ENCODE measurements around the gene WDR59.
"Not testable (repeated sequence)": the region's sequence is repeated elsewhere in the genome, so short reads cannot be mapped to it uniquely, and the experiment has no call there.

WDR59 gene

DNA sequence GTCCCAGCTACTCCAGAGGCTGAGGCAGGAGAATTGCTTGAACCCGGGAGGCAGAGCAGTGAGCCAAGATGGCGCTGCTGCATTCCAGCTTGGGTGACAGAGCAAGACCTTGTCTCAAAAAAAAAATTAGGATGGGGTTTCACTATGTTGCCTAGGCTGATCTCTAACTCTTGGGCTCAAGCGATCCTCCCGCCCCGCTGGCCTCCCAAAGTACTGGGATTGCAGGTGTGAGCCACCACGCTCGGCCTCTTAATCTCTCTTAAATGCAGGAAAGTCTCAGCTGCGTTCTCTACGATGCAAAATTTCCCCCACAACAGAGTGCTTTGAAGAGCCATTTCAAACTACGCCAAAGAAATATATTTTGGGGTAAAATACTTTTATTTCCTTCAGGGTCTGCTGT lies 5.9 kb upstream of the WDR59 start:
- Histone ChIP-seq H4K20me1 (ENCODE audit: insufficient read depth) (no peaks in the 10 kb centered on the region), H3K9ac (no peak overlapping the region), H3K79me2 (ENCODE audit: insufficient read depth, low read depth) (no peaks in the 10 kb centered on the region), H3K4me1 (ENCODE audit: low read depth, poor library complexity, severe bottlenecking) (no peaks in the 10 kb centered on the region), H3K36me3 (ENCODE audit: insufficient read depth) (no peaks in the 10 kb centered on the region), H2AFZ (ENCODE audit: low read depth) (no peak overlapping the region), H3K27me3 (ENCODE audit: insufficient read depth, low read depth) (no peaks in the 10 kb centered on the region), H3K4me3 (IDR thresholded peaks at IDR 0.05; ENCODE audit: insufficient read depth, low read depth, low read length) (no peak overlapping the region), H3K27ac (no peak overlapping the region), H3K4me2 (no peak overlapping the region)
- TF ChIP-seq, protein P1, sequence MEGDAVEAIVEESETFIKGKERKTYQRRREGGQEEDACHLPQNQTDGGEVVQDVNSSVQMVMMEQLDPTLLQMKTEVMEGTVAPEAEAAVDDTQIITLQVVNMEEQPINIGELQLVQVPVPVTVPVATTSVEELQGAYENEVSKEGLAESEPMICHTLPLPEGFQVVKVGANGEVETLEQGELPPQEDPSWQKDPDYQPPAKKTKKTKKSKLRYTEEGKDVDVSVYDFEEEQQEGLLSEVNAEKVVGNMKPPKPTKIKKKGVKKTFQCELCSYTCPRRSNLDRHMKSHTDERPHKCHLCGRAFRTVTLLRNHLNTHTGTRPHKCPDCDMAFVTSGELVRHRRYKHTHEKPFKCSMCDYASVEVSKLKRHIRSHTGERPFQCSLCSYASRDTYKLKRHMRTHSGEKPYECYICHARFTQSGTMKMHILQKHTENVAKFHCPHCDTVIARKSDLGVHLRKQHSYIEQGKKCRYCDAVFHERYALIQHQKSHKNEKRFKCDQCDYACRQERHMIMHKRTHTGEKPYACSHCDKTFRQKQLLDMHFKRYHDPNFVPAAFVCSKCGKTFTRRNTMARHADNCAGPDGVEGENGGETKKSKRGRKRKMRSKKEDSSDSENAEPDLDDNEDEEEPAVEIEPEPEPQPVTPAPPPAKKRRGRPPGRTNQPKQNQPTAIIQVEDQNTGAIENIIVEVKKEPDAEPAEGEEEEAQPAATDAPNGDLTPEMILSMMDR (conservative IDR thresholded peaks at IDR 0.05; ENCODE audit: low read depth, low read length) = no peak

DNA sequence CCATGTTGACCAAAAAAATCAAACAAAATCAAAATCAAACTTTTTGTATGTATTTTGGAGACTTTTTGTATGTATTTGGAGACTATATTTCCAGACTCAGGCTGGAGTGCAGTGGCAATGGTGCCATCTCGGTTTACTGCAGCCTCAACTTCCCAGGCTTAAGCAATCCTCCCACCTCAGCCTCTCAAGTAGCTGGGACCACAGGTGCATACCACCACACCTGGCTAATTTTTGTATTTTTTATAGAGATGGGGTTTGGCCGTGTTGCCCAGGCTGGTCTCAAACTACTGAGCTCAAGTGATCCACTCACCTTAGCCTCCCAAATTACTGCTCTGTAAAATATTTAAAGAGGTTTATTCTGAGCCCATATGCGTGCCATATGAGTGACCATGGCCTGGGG lies 4.9 kb upstream of the WDR59 start:
- H3K4me1 ChIP-seq (ENCODE audit: low read depth, poor library complexity, severe bottlenecking); H3K79me2 ChIP-seq (ENCODE audit: insufficient read depth, low read depth); H3K4me2 ChIP-seq; H3K4me3 ChIP-seq (IDR thresholded peaks at IDR 0.05; ENCODE audit: insufficient read depth, low read depth, low read length); H3K27ac ChIP-seq; H3K36me3 ChIP-seq (ENCODE audit: insufficient read depth); H3K27me3 ChIP-seq (ENCODE audit: insufficient read depth, low read depth); H4K20me1 ChIP-seq (ENCODE audit: insufficient read depth); H2AFZ ChIP-seq (ENCODE audit: low read depth); H3K9ac ChIP-seq: not testable (repeated sequence)

GRCh38 chr16:74987027-74987681 lies 2.2 kb upstream of the WDR59 start:
- TF ChIP-seq, protein P1 (conservative IDR thresholded peaks at IDR 0.05; ENCODE audit: low read depth, low read length) = no peak
- Histone ChIP-seq H3K4me1 (ENCODE audit: low read depth, poor library complexity, severe bottlenecking) (peaks cover 1% of the 10 kb centered on the region), H3K36me3 (ENCODE audit: insufficient read depth) (no peaks in the 10 kb centered on the region), H3K27me3 (ENCODE audit: insufficient read depth, low read depth) (no peaks in the 10 kb centered on the region), H3K27ac (no peak overlapping the region), H2AFZ (ENCODE audit: low read depth) (no peak overlapping the region), H3K79me2 (ENCODE audit: insufficient read depth, low read depth) (peaks cover 9% of the 10 kb centered on the region; the same call in 1 of the 2 replicates), H3K9ac (no peak overlapping the region), H3K4me3 (IDR thresholded peaks at IDR 0.05; ENCODE audit: insufficient read depth, low read depth, low read length) (no peak overlapping the region), H4K20me1 (ENCODE audit: insufficient read depth) (no peaks in the 10 kb centered on the region), H3K4me2 (no peak overlapping the region)

DNA sequence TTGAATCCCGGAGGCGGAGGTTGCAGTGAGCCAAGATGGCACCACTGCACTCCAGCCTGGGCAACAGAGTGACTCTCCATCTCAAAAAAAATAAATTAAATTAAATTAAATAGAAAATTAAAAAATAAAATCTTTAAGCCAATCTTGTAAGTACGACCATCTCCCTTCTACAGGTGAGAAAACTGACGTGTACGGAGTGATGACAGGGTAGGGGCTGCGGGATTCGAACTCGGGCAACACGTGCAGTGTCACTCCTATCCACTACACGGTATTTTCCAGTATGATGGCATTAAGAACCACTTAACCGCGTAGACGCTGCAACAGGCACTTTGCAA lies 762 bp downstream of the WDR59 start:
- no peaks in the 10 kb centered on the region for H3K36me3 ChIP-seq (ENCODE audit: insufficient read depth)
- no peak overlapping the region for H3K4me3 ChIP-seq (IDR thresholded peaks at IDR 0.05; ENCODE audit: insufficient read depth, low read depth, low read length)
- H2AFZ ChIP-seq (ENCODE audit: low read depth) = peak overlapping the region; percentile 81
- H3K27ac ChIP-seq = peak overlapping the region; percentile 32; the same call in 1 of the 2 replicates
- H3K79me2 ChIP-seq (ENCODE audit: insufficient read depth, low read depth) = peaks cover 9% of the 10 kb centered on the region; the same call in 1 of the 2 replicates
- no peaks in the 10 kb centered on the region for H4K20me1 ChIP-seq (ENCODE audit: insufficient read depth)
- TF ChIP-seq, protein P1 (conservative IDR thresholded peaks at IDR 0.05; ENCODE audit: low read depth, low read length) = no peak
- no peaks in the 10 kb centered on the region for H3K27me3 ChIP-seq (ENCODE audit: insufficient read depth, low read depth)
- H3K4me1 ChIP-seq (ENCODE audit: low read depth, poor library complexity, severe bottlenecking) = peaks cover 3% of the 10 kb centered on the region
- H3K9ac ChIP-seq = peak overlapping the region; percentile 79; the same call in 1 of the 2 replicates
- H3K4me2 ChIP-seq = peak overlapping the region; percentile 54

DNA sequence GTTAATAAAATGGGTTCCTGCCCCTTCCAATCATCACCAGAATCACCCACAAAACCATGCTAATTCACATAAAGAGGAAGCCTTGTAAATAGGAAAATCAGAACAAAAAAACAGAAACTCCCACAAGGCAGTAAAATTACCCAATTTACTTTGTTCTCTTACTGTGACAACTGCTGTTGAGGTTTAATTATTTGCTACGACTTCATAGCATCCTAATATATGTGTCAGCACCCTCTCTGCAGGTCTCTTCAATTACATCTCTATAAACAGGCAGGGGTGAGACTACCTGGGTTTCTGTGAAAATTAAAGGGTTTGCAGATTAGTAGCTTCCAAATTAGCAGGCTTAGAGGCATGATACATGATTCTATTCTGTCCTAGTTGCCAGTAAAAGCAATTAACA lies 2.7 kb downstream of the WDR59 start:
- H3K4me2 ChIP-seq = no peak overlapping the region
- no peak overlapping the region for H2AFZ ChIP-seq (ENCODE audit: low read depth)
- no peaks in the 10 kb centered on the region for H4K20me1 ChIP-seq (ENCODE audit: insufficient read depth)
- TF ChIP-seq, protein P1 (conservative IDR thresholded peaks at IDR 0.05; ENCODE audit: low read depth, low read length) = no peak
- peaks cover 9% of the 10 kb centered on the region; the same call in 1 of the 2 replicates for H3K79me2 ChIP-seq (ENCODE audit: insufficient read depth, low read depth)
- H3K4me3 ChIP-seq (IDR thresholded peaks at IDR 0.05; ENCODE audit: insufficient read depth, low read depth, low read length) = no peak overlapping the region
- no peak overlapping the region for H3K27ac ChIP-seq
- H3K36me3 ChIP-seq (ENCODE audit: insufficient read depth) = no peaks in the 10 kb centered on the region
- no peaks in the 10 kb centered on the region for H3K27me3 ChIP-seq (ENCODE audit: insufficient read depth, low read depth)
- no peak overlapping the region for H3K9ac ChIP-seq
- peaks cover 3% of the 10 kb centered on the region for H3K4me1 ChIP-seq (ENCODE audit: low read depth, poor library complexity, severe bottlenecking)

Data from KMS-11 (cell line).